Naive thymus-derived CD4-positive, alpha-beta T cell (primary cell): ENCODE results near the gene ZNF532. TPM values are rescaled to one million over a fixed set of nuclear protein-coding genes. Genes with fewer than 3 reads are reported as not detected.

Source experiments
- ATAC-seq: fragments of 150-1000 bp; cut with Tn5 transposase; 2 replicates; pipeline ENCODE4 v1.10.0; 2021; ENCODE audit warnings: mild to moderate bottlenecking, moderate library complexity
- CTCF ChIA-PET: fragments of 350-600 bp; sonication (Branson Sonifier 250); formaldehyde crosslinking; loops from one replicate; lab custom pipeline; 2021; ENCODE audit warnings: antibody characterized with exemption; lab: Charles Lee
- POLR2A ChIA-PET: fragments of 350-600 bp; sonication (Branson Sonifier 250); formaldehyde crosslinking; loops from one replicate; lab custom pipeline; 2021; ENCODE audit warnings: antibody characterized with exemption, inconsistent platforms; lab: Charles Lee
- DNase-seq, 9 donors: peaks; one replicate each; pipeline versions ENCODE4 v3.0.0 to v3.0.0-alpha.2; 2020 to 2022; ENCODE audit warnings: mixed read lengths in 1 of 9
- H3K27ac ChIP-seq: one replicate; pipeline ENCODE4 v1.7.0; 2013; ENCODE audit warnings: mild to moderate bottlenecking, low read depth, low read length, moderate library complexity
- H3K27me3 ChIP-seq, 2 donors: one replicate each; pipeline ENCODE4 v1.7.0; 2013; ENCODE audit warnings: low read length in 2 of 2, mild to moderate bottlenecking in 2 of 2, moderate library complexity in 2 of 2; ENCODE audit not compliant: control insufficient read depth in 2 of 2, insufficient read depth in 2 of 2
- H3K36me3 ChIP-seq, 3 experiments: 1 replicate in 2 of 3; 2 replicates in 1 of 3; pipeline ENCODE4 v1.7.0; 2013; ENCODE audit warnings: low read length in 3 of 3, mild to moderate bottlenecking in 3 of 3, moderate library complexity in 1 of 3; ENCODE audit not compliant: insufficient read depth in 3 of 3, control insufficient read depth in 2 of 3
- H3K4me1 ChIP-seq, 2 donors: one replicate each; pipeline ENCODE4 v1.7.0; 2013; ENCODE audit warnings: low read length in 2 of 2, mild to moderate bottlenecking in 2 of 2, moderate library complexity in 1 of 2; ENCODE audit not compliant: control insufficient read depth in 2 of 2, insufficient read depth in 2 of 2
- H3K4me3 ChIP-seq: 2 replicates; pipeline ENCODE4 v1.7.0; 2013; ENCODE audit warnings: mild to moderate bottlenecking, low read length
- H3K9me3 ChIP-seq, 3 experiments: 1 replicate in 2 of 3; 2 replicates in 1 of 3; pipeline ENCODE4 v1.7.0; 2013; ENCODE audit warnings: low read length in 3 of 3; ENCODE audit not compliant: control insufficient read depth in 2 of 3
- H3K27ac Mint-ChIP-seq, 9 donors: one replicate each; pipeline ENCODE4 v1.8.0; 2020 to 2022; ENCODE audit warnings: mixed read lengths in 9 of 9, mild to moderate bottlenecking in 8 of 9, moderate library complexity in 5 of 9, inconsistent platforms in 2 of 9
- H3K27me3 Mint-ChIP-seq, 5 donors: one replicate each; pipeline ENCODE4 v1.8.0; 2021 to 2022; ENCODE audit warnings: mixed read lengths in 5 of 5, mild to moderate bottlenecking in 1 of 5
- H3K36me3 Mint-ChIP-seq, 5 donors: one replicate each; pipeline ENCODE4 v1.8.0; 2020 to 2022; ENCODE audit warnings: mixed read lengths in 5 of 5, mild to moderate bottlenecking in 3 of 5, inconsistent platforms in 1 of 5
- H3K4me1 Mint-ChIP-seq, 7 donors: one replicate each; pipeline ENCODE4 v1.8.0; 2020 to 2022; ENCODE audit warnings: mixed read lengths in 7 of 7, mild to moderate bottlenecking in 3 of 7, inconsistent platforms in 1 of 7
- H3K4me3 Mint-ChIP-seq, 10 donors: one replicate each; pipeline ENCODE4 v1.8.0; 2020 to 2022; ENCODE audit warnings: mild to moderate bottlenecking in 10 of 10, mixed read lengths in 10 of 10, moderate library complexity in 6 of 10, inconsistent platforms in 2 of 10
- H3K9me3 Mint-ChIP-seq, 11 donors: one replicate each; pipeline ENCODE4 v1.8.0; 2020 to 2022; ENCODE audit warnings: mixed read lengths in 11 of 11, mild to moderate bottlenecking in 4 of 11, inconsistent platforms in 1 of 11, moderate library complexity in 1 of 11
- intact Hi-C, 2 donors: fragments of 100-400 bp; cut with micrococcal nuclease; formaldehyde crosslinking; loops; one replicate each; pipeline ENCODE4 v1.15.1; 2023
- polyA plus RNA-seq, 2 donors: library from polyadenylated mRNA; unstranded; fragments of 300-500 nt; fragmentation: Illumina TruSeq; gene quantifications; one replicate each; pipeline ENCODE4 v1.2.3, GENCODE V29; 2021
- total RNA-seq, 6 experiments: library from RNA in 5 of 6; stranded (reverse) in 5 of 6; gene quantifications; 1 replicate in 5 of 6; 2 replicates in 1 of 6; pipeline ENCODE4 v1.2.3 and lab custom pipeline; 2021 to 2026

Gene ZNF532
- total and polyA plus RNA-seq, 7 experiments from 2014 or later = 0.28 to 15.7 (median 13.3) TPM; not detected in 1

DNA sequence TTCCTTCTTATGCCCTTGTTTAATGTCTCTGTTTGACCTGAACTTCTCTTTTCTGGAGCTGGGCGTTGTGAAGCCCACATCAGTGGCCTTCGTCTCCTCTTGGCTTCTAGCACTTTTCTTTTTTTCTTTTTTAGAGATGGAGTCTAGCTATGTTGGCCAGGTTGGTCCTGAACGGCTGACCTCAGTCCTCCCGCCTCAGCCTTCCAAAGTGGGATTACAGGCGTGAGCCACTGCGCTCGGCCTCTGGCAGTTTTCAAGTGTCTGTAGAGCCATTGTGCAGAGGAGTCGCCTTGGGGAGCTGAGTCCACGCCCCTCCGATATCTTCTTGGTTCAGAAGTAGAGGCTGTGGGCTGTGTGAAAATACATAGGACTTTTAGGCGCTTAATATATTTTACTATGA, 36.5 kb downstream of the ZNF532 start:
- ChIA-PET POLR2A (no interaction called here), CTCF (no interaction called here)
- Mint-ChIP-seq H3K4me3 (no peak overlapping the region), H3K9me3 (no peaks in the 10 kb centered on the region), H3K27ac (peak overlapping the region in 2 of 9 donors; percentile 23 to 60), H3K27me3 (peaks cover 0 to 8% (median 3%) of the 10 kb centered on the region in 5 donors), H3K4me1 (peaks cover 2 to 18% (median 10%) of the 10 kb centered on the region in 7 donors), H3K36me3 (no peaks in the 10 kb centered on the region)
- Histone ChIP-seq H3K36me3 (no peaks in the 10 kb centered on the region), H3K9me3 (no peaks in the 10 kb centered on the region), H3K4me3 (no peak overlapping the region), H3K27me3 (no peaks in the 10 kb centered on the region), H3K27ac (no peak overlapping the region), H3K4me1 (peaks cover 0 to 3% of the 10 kb centered on the region in 2 donors)
- DNase-seq (no peak), ATAC-seq (no peak)
- intact Hi-C loops = no loop called here

DNA sequence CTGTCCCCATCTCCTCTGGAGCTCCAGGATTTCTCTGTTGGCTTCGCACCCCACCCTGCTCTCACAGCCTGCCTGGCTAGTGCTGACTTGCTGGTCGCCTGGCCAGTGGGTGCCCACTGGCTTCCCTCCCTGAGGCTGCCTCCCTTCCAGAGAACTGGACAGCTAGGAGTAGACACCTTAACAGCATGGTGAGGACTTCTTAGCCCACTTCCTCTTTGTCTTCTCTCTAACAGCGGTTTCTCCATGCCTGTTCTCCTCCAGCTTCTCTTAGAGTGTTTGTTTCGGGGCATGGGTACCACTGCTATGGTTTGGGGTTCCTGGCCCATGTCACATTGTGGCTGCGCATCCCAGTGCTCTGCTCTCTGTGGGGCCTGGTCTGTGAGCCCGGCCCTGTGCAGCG, 37.1 kb downstream of the ZNF532 start:
- Mint-ChIP-seq H3K9me3 (no peaks in the 10 kb centered on the region), H3K27me3 (peaks cover 0 to 12% (median 2%) of the 10 kb centered on the region in 5 donors), H3K27ac (no peak overlapping the region), H3K4me3 (no peak overlapping the region), H3K4me1 (peaks cover 0 to 12% (median 3%) of the 10 kb centered on the region in 7 donors), H3K36me3 (no peaks in the 10 kb centered on the region)
- POLR2A ChIA-PET = no interaction called here
- no peaks in the 10 kb centered on the region for H3K36me3 ChIP-seq
- H3K27me3 ChIP-seq = no peaks in the 10 kb centered on the region
- no peak for ATAC-seq
- no peaks in the 10 kb centered on the region for H3K9me3 ChIP-seq
- H3K27ac ChIP-seq = no peak overlapping the region
- H3K4me1 ChIP-seq = peaks cover 0 to 1% of the 10 kb centered on the region in 2 donors
- no peak overlapping the region for H3K4me3 ChIP-seq
- no peak for DNase-seq
- intact Hi-C loops = no loop called here
- CTCF ChIA-PET = no interaction called here

DNA sequence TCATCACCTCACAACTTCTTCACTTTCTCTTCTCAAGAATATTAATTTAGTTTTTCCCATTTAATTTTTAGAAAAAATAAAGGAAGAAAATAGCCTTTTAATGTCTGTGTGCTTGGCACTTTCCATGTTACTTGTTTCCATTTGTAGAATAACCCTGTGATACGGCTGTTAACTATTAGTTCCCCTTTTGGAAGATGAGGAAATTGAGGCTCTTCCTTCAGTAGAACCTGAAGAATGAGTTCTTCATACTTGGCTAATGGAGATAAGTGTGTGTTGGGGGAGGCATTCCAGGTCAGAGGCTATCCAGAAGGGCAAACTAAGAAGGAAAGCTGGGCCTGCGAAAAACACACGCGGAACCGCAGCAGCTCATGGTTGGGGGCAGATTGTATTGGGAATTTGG, 38.3 kb downstream of the ZNF532 start:
- Mint-ChIP-seq H3K27ac (no peak overlapping the region), H3K4me1 (peaks cover 0 to 11% (median 0%) of the 10 kb centered on the region in 7 donors), H3K27me3 (peaks cover 1 to 19% (median 5%) of the 10 kb centered on the region in 5 donors), H3K36me3 (no peaks in the 10 kb centered on the region), H3K4me3 (no peak overlapping the region), H3K9me3 (no peaks in the 10 kb centered on the region)
- no peaks in the 10 kb centered on the region for H3K9me3 ChIP-seq
- no peaks in the 10 kb centered on the region for H3K27me3 ChIP-seq
- intact Hi-C loops = no loop called here
- H3K4me3 ChIP-seq = no peak overlapping the region
- POLR2A ChIA-PET = no interaction called here
- ATAC-seq = no peak
- H3K36me3 ChIP-seq = no peaks in the 10 kb centered on the region
- no peak for DNase-seq
- H3K4me1 ChIP-seq = no peaks in the 10 kb centered on the region
- CTCF ChIA-PET = no interaction called here
- H3K27ac ChIP-seq = no peak overlapping the region

DNA sequence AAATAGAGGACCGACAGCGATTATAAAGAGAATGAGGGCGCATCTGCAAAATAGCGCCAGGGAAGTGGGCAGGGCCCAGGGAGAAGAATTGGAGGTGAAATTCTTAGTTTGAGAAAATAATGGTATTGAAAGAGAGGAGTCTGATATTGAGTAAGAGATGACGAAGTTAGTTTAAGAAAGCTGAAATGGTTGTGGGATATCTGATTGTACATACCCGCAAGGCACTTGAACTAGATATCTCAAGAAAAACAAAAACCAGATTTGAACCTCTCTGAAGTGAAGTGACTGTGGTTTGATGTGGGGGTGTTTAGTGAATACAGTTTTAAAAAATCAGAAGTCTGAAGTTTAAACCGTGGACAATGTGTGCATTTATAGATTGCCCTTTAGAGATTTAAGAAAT, 38.9 kb downstream of the ZNF532 start:
- no peak overlapping the region for H3K27ac ChIP-seq
- intact Hi-C loops = no loop called here
- no peaks in the 10 kb centered on the region for H3K4me1 ChIP-seq
- no peaks in the 10 kb centered on the region for H3K36me3 ChIP-seq
- Mint-ChIP-seq H3K27ac (no peak overlapping the region), H3K4me3 (no peak overlapping the region), H3K36me3 (no peaks in the 10 kb centered on the region), H3K4me1 (peaks cover 0 to 11% (median 0%) of the 10 kb centered on the region in 7 donors), H3K27me3 (peaks cover 5 to 25% (median 8%) of the 10 kb centered on the region in 5 donors), H3K9me3 (no peaks in the 10 kb centered on the region)
- no peak for ATAC-seq
- no peak for DNase-seq
- ChIA-PET POLR2A (no interaction called here), CTCF (no interaction called here)
- H3K27me3 ChIP-seq = no peaks in the 10 kb centered on the region
- no peaks in the 10 kb centered on the region for H3K9me3 ChIP-seq
- H3K4me3 ChIP-seq = no peak overlapping the region

DNA sequence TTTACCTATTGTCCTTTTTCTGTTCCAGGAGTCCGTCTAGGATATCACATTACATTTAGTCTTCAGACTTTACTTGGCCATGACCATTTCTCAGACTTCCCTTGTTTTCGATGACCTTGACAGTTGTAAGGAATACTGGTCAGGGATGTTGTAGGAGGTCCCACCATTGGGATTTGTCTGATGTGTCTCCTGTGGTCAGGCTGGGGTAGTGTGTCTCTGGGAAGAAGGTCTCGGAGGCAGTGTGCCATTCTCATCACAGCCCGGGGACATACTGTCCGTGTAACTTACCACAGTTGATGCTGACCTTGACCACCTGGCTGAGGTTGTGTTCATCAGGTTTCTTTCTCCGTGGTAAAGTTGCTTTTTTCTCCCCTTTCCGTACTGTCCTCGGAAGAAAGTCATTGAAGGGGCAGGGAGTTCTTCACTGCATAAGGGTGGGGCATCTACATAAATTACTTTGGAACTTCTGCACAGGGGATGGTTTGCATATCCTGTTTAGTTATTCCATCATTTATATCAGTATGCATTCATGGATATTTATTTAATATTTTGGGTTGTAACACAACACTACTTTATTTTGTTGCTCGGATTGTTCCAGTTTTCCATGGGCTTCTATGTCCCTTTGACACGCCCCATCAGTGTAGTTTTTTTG, 41.2 kb downstream of the ZNF532 start:
- ATAC-seq = no peak
- intact Hi-C loops = no loop called here
- Histone ChIP-seq H3K27me3 (no peaks in the 10 kb centered on the region), H3K9me3 (no peaks in the 10 kb centered on the region), H3K4me3 (no peak overlapping the region), H3K27ac (no peak overlapping the region), H3K4me1 (no peaks in the 10 kb centered on the region), H3K36me3 (no peaks in the 10 kb centered on the region)
- Mint-ChIP-seq H3K27me3 (peaks cover 4 to 32% (median 14%) of the 10 kb centered on the region in 5 donors), H3K4me3 (no peak overlapping the region), H3K27ac (no peak overlapping the region), H3K4me1 (peaks cover 0 to 4% (median 0%) of the 10 kb centered on the region in 7 donors), H3K9me3 (no peaks in the 10 kb centered on the region), H3K36me3 (no peaks in the 10 kb centered on the region)
- CTCF ChIA-PET = no interaction called here
- DNase-seq = no peak
- POLR2A ChIA-PET = no interaction called here

DNA sequence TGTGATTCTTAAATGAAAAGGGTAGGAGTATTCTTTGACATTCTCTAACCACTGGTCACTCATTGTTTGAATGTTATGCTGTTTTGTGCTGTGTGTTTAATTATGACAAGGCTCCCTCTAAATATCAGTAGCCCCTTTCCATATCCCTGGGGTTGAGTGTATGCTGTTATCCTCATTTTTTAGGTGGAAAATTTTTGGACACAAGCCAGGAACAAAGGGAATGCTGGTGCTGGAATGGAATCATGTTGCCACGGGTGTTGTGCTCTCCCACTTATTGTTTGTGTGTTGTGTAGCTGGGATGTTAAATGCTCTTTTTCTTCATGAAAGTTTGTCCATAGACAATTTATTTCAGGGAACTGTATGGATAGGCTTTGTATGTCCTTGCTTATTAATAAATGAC, 43.3 kb downstream of the ZNF532 start:
- Mint-ChIP-seq H3K4me1 (peaks cover 0 to 5% (median 3%) of the 10 kb centered on the region in 7 donors), H3K4me3 (no peak overlapping the region), H3K36me3 (no peaks in the 10 kb centered on the region), H3K27ac (no peak overlapping the region), H3K9me3 (no peaks in the 10 kb centered on the region), H3K27me3 (peaks cover 0 to 28% (median 18%) of the 10 kb centered on the region in 5 donors)
- no peak overlapping the region for H3K27ac ChIP-seq
- H3K27me3 ChIP-seq = no peaks in the 10 kb centered on the region
- CTCF ChIA-PET = no interaction called here
- no peak overlapping the region for H3K4me3 ChIP-seq
- intact Hi-C loops = no loop called here
- H3K36me3 ChIP-seq = no peaks in the 10 kb centered on the region
- no peaks in the 10 kb centered on the region for H3K9me3 ChIP-seq
- ATAC-seq (no peak), DNase-seq (no peak)
- POLR2A ChIA-PET = no interaction called here
- H3K4me1 ChIP-seq = no peaks in the 10 kb centered on the region

DNA sequence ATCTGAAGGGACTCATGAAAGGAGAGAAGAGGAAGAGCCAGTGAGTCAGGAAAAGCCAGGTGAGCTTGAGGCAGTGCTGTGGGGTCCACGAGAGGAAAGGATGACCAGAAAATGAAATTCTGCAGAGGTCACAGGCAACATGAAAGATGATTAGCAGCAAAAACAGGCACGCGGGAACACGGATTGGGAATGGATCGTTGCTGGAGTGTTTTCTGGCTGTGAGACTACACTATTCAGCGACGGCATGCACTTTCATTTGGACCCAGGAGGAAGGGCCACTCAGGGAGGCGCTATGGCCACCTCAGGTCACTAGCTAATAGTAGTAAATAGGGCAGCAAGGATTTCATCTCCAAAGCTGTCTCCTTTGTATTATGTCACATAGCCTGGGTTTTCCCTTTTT, 44.8 kb downstream of the ZNF532 start:
- no peak for ATAC-seq
- intact Hi-C loops = no loop called here
- Histone ChIP-seq H3K36me3 (no peaks in the 10 kb centered on the region), H3K4me1 (no peaks in the 10 kb centered on the region), H3K27me3 (no peaks in the 10 kb centered on the region), H3K4me3 (no peak overlapping the region), H3K27ac (no peak overlapping the region), H3K9me3 (no peaks in the 10 kb centered on the region)
- POLR2A ChIA-PET = no interaction called here
- no peak for DNase-seq
- Mint-ChIP-seq H3K27me3 (peaks cover 0 to 28% (median 18%) of the 10 kb centered on the region in 5 donors), H3K4me1 (peaks cover 0 to 15% (median 9%) of the 10 kb centered on the region in 7 donors), H3K4me3 (no peak overlapping the region), H3K9me3 (no peaks in the 10 kb centered on the region), H3K36me3 (no peaks in the 10 kb centered on the region), H3K27ac (no peak overlapping the region)
- CTCF ChIA-PET = no interaction called here
